GM18873 (cell line): ENCODE data around the gene F11R.
"Not testable (repeated sequence)": the region's sequence is repeated elsewhere in the genome, so short reads cannot be mapped to it uniquely, and the experiment has no call there.

Experiments used
- ATAC-seq: cut with Tn5 transposase; IDR thresholded peaks from one replicate; pipeline ENCODE4 v1.9.1; 2021; ENCODE audit warnings: mild to moderate bottlenecking, moderate library complexity, moderate number of reproducible peaks; ENCODE audit not compliant: unreplicated experiment, low FRiP score

Gene F11R

GRCh38 chr1:161020509-161021164 lies at the start of gene F11R:
TSS of gene F11R (minus strand) at chr1:161021152. CDS start at chr1:161021073, 79 bp downstream.
- ATAC-seq, result peak; percentile 35

- peak; percentile 80 for ATAC-seq
Measured at GRCh38 chr1:161069731-161070270, 48.8 kb upstream of the F11R start, which contains the start of gene ARHGAP30. TSS of gene ARHGAP30 (minus strand) at chr1:161069891. CDS start at chr1:161069624, 267 bp downstream.

GRCh38 chr1:161069241-161069640 lies 48.3 kb upstream of the F11R start:
- ATAC-seq, result no peak

- ATAC-seq, result peak; percentile 29
Measured at GRCh38 chr1:161068306-161069234, 47.6 kb upstream of the F11R start.

- ATAC-seq, result no peak
Measured at GRCh38 chr1:161066694-161067093, 45.7 kb upstream of the F11R start.

- not testable (repeated sequence) for ATAC-seq
Measured at GRCh38 chr1:161065681-161066080, 44.7 kb upstream of the F11R start.

- ATAC-seq, result not testable (repeated sequence)
Measured at GRCh38 chr1:161063936-161064335, 43.0 kb upstream of the F11R start.

GRCh38 chr1:161061419-161061818 lies 40.5 kb upstream of the F11R start:
- no peak for ATAC-seq

- ATAC-seq, result no peak
Measured at GRCh38 chr1:161059293-161059692, 38.3 kb upstream of the F11R start.

- ATAC-seq, result no peak
Measured at GRCh38 chr1:161054805-161055204, 33.9 kb upstream of the F11R start.

GRCh38 chr1:161054232-161054631 lies 33.3 kb upstream of the F11R start:
- ATAC-seq, result no peak

GRCh38 chr1:161052899-161053298 lies 31.9 kb upstream of the F11R start:
- ATAC-seq, result no peak

GRCh38 chr1:161051219-161051618 lies 30.3 kb upstream of the F11R start:
- ATAC-seq, result no peak

- no peak for ATAC-seq
Measured at GRCh38 chr1:161048949-161049722, 28.2 kb upstream of the F11R start.

GRCh38 chr1:161047436-161048420 lies 26.8 kb upstream of the F11R start:
- ATAC-seq, result no peak

- peak; percentile 37 for ATAC-seq
Measured at GRCh38 chr1:161046605-161047228, 25.8 kb upstream of the F11R start.

- peak; percentile 50 for ATAC-seq
Measured at GRCh38 chr1:161045736-161046604, 25.0 kb upstream of the F11R start, which contains the start of gene USF1. TSS of gene USF1 (minus strand) at chr1:161045977. CDS start at chr1:161043275, 2,702 bp downstream.
